Natural killer cell (primary cell): ENCODE data around the gene PIK3C2A. TPM values are rescaled to one million over a fixed set of nuclear protein-coding genes. Genes with fewer than 3 reads are reported as not detected.

ENCODE experiments used
- ATAC-seq, 3 donors: fragments of 150-1000 bp in 2 of 3; fragments of 200-7000 bp in 1 of 3; cut with Tn5 transposase; 1 replicate in 1 of 3; 2 replicates in 2 of 3; pipeline ENCODE4 v1.10.0; 2021; ENCODE audit warnings: mild to moderate bottlenecking in 2 of 3, moderate library complexity in 2 of 3
- DNase-seq, 2 donors: peaks; one replicate each; pipeline versions ENCODE4 v3.0.0 to v3.0.0-alpha.2; 2013 to 2021; ENCODE audit warnings: mixed read lengths in 1 of 2
- H3K27ac ChIP-seq: one replicate; pipeline ENCODE4 v1.5.1; 2013; ENCODE audit warnings: mild to moderate bottlenecking, low read length
- H3K27me3 ChIP-seq: one replicate; pipeline ENCODE4 v1.6.1; 2013; ENCODE audit warnings: low read length; ENCODE audit not compliant: control insufficient read depth, insufficient read depth
- H3K36me3 ChIP-seq: one replicate; pipeline ENCODE4 v1.6.1; 2013; ENCODE audit warnings: low read length; ENCODE audit not compliant: control insufficient read depth, insufficient read depth
- H3K4me1 ChIP-seq: one replicate; pipeline ENCODE4 v1.6.1; 2013; ENCODE audit warnings: low read length; ENCODE audit not compliant: control insufficient read depth, insufficient read depth
- H3K4me3 ChIP-seq: one replicate; pipeline ENCODE4 v1.5.1; 2013; ENCODE audit warnings: low read length
- H3K9me3 ChIP-seq: one replicate; pipeline ENCODE4 v1.6.1; 2013; ENCODE audit warnings: low read length; ENCODE audit not compliant: control insufficient read depth, insufficient read depth
- H3K27ac Mint-ChIP-seq, 2 donors: one replicate each; pipeline ENCODE4 v1.8.0; 2022; ENCODE audit warnings: mild to moderate bottlenecking in 2 of 2, mixed read lengths in 2 of 2, moderate library complexity in 1 of 2
- H3K27me3 Mint-ChIP-seq, 2 donors: one replicate each; pipeline ENCODE4 v1.8.0; 2022; ENCODE audit warnings: low read depth in 2 of 2, mixed read lengths in 2 of 2
- H3K36me3 Mint-ChIP-seq: one replicate; pipeline ENCODE4 v1.8.0; 2022; ENCODE audit warnings: mixed read lengths
- H3K4me1 Mint-ChIP-seq, 2 donors: one replicate each; pipeline ENCODE4 v1.8.0; 2022; ENCODE audit warnings: mixed read lengths in 2 of 2
- H3K4me3 Mint-ChIP-seq: one replicate; pipeline ENCODE4 v1.8.0; 2022; ENCODE audit warnings: mild to moderate bottlenecking, moderate library complexity, mixed read lengths
- H3K9me3 Mint-ChIP-seq, 2 donors: one replicate each; pipeline ENCODE4 v1.8.0; 2022; ENCODE audit warnings: mixed read lengths in 2 of 2
- CTCF ChIP-seq: fragments of 200-600 bp; IDR thresholded peaks from one replicate; pipeline ENCODE4 v1.8.0; 2022; ENCODE audit warnings: antibody characterized with exemption
- WGBS: methylation state at CpG from one replicate; pipeline ENCODE4 v1.1.7; 2013; ENCODE audit warnings: missing lambda C conversion rate; ENCODE audit not compliant: insufficient coverage; 5-methylcytosine and 5-hydroxymethylcytosine counted together
- intact Hi-C: fragments of 100-400 bp; cut with micrococcal nuclease; formaldehyde crosslinking; loops from one replicate; pipeline ENCODE4 v1.14.2; 2022
- total RNA-seq, 4 donors: library from RNA; stranded (reverse); fragments of 120-200 nt in 1 of 4; gene quantifications; one replicate each; pipeline versions ENCODE4 v1.2.3 to v1.2.4, GENCODE V29; 2013 to 2022

PIK3C2A gene
- total RNA-seq, 3 donors from 2014 or later (not counting 1 experiment from before 2014, with no cell fraction given), result 68.2 to 82.3 (median 69.1) TPM

GRCh38 chr11:17217401-17217800 lies 9.6 kb upstream of the PIK3C2A start:
- H3K4me1 ChIP-seq, result no peaks in the 10 kb centered on the region
- no peaks in the 10 kb centered on the region for H3K4me1 Mint-ChIP-seq
- H3K36me3 Mint-ChIP-seq, result no peaks in the 10 kb centered on the region
- H3K27ac Mint-ChIP-seq, result no peak overlapping the region
- no peaks in the 10 kb centered on the region for H3K9me3 ChIP-seq
- WGBS, result 99% methylated on average over 3 of the region's 3 CpGs
- H3K4me3 ChIP-seq, result no peak overlapping the region
- no peak for ATAC-seq
- no peaks in the 10 kb centered on the region for H3K27me3 ChIP-seq
- TF ChIP-seq CTCF, result no peak
- no peaks in the 10 kb centered on the region for H3K9me3 Mint-ChIP-seq
- no peaks in the 10 kb centered on the region for H3K27me3 Mint-ChIP-seq
- intact Hi-C loops, result no loop called here
- no peak for DNase-seq
- H3K4me3 Mint-ChIP-seq, result no peak overlapping the region
- H3K36me3 ChIP-seq, result no peaks in the 10 kb centered on the region
- H3K27ac ChIP-seq, result no peak overlapping the region

- H3K36me3 ChIP-seq, result no peaks in the 10 kb centered on the region
- no peak for ATAC-seq
- peaks cover 3% of the 10 kb centered on the region for H3K4me1 ChIP-seq
- H3K9me3 Mint-ChIP-seq, result no peaks in the 10 kb centered on the region
- H3K36me3 Mint-ChIP-seq, result no peaks in the 10 kb centered on the region
- no peak for DNase-seq
- intact Hi-C loops, result no loop called here
- H3K4me3 Mint-ChIP-seq, result no peak overlapping the region
- H3K4me3 ChIP-seq, result no peak overlapping the region
- no peaks in the 10 kb centered on the region for H3K27me3 ChIP-seq
- H3K27ac ChIP-seq, result no peak overlapping the region
- peaks cover 5 to 6% of the 10 kb centered on the region in 2 donors for H3K4me1 Mint-ChIP-seq
- TF ChIP-seq CTCF, result no peak
- H3K9me3 ChIP-seq, result no peaks in the 10 kb centered on the region
- H3K27ac Mint-ChIP-seq, result no peak overlapping the region
- no peaks in the 10 kb centered on the region for H3K27me3 Mint-ChIP-seq
Measured at GRCh38 chr11:17214338-17214737, 6.6 kb upstream of the PIK3C2A start.

GRCh38 chr11:17211286-17211685 lies 3.5 kb upstream of the PIK3C2A start:
- ATAC-seq, result no peak
- H3K27me3 ChIP-seq, result no peaks in the 10 kb centered on the region
- no peaks in the 10 kb centered on the region for H3K27me3 Mint-ChIP-seq
- no peaks in the 10 kb centered on the region for H3K36me3 Mint-ChIP-seq
- H3K36me3 ChIP-seq, result no peaks in the 10 kb centered on the region
- peaks cover 13% of the 10 kb centered on the region for H3K4me1 ChIP-seq
- H3K4me3 Mint-ChIP-seq, result no peak overlapping the region
- DNase-seq, result no peak
- no peak for TF ChIP-seq CTCF
- H3K27ac ChIP-seq, result no peak overlapping the region
- peaks cover 30 to 33% of the 10 kb centered on the region in 2 donors for H3K4me1 Mint-ChIP-seq
- no peak overlapping the region for H3K4me3 ChIP-seq
- no CpG with 5 or more reads among the region's 1 CpG for WGBS
- intact Hi-C loops, result no loop called here
- H3K27ac Mint-ChIP-seq, result no peak overlapping the region
- H3K9me3 Mint-ChIP-seq, result no peaks in the 10 kb centered on the region
- no peaks in the 10 kb centered on the region for H3K9me3 ChIP-seq

- Mint-ChIP-seq H3K36me3 (no peaks in the 10 kb centered on the region), H3K4me3 (peak overlapping the region; percentile 94), H3K4me1 (peaks cover 33% of the 10 kb centered on the region in 2 donors), H3K27me3 (no peaks in the 10 kb centered on the region), H3K9me3 (no peaks in the 10 kb centered on the region), H3K27ac (peak overlapping the region; percentile 87 to 98)
- Histone ChIP-seq H3K4me3 (no peak overlapping the region), H3K36me3 (no peaks in the 10 kb centered on the region), H3K27me3 (no peaks in the 10 kb centered on the region), H3K4me1 (peaks cover 14% of the 10 kb centered on the region), H3K9me3 (no peaks in the 10 kb centered on the region), H3K27ac (no peak overlapping the region)
- WGBS, result no CpG with 5 or more reads among the region's 1 CpG
- intact Hi-C loops, result loop anchor here (5.0 kb wide), 3 partner anchors 48 to 142 kb away; partner anchors contain the start of genes NCR3LG1 and RPS13
- no peak for DNase-seq
- TF ChIP-seq CTCF, result no peak
- ATAC-seq, result no peak
Measured at GRCh38 chr11:17209939-17210245, 2.1 kb upstream of the PIK3C2A start.
